NCI-H2107 treated with DMSO at 0.1 percent for 48 hours (cell line): ENCODE data around the gene ADCY4.

Experiments
- DNase-seq: peaks from one replicate; lab custom pipeline; 2025; ENCODE audit not compliant: unreplicated experiment; lab: John Stamatoyannopoulos, UW

The ADCY4 gene

GRCh38 chr14:24317141-24317928 is 17.5 kb downstream of the ADCY4 start:
- no peak for DNase-seq

- no peak for DNase-seq
Observed at GRCh38 chr14:24316597-24316950, 18.3 kb downstream of the ADCY4 start.

GRCh38 chr14:24315807-24316596 is 18.9 kb downstream of the ADCY4 start:
- DNase-seq = no peak

GRCh38 chr14:24315243-24315806 is 19.5 kb downstream of the ADCY4 start:
- DNase-seq = no peak

GRCh38 chr14:24314377-24315193 is 20.3 kb downstream of the ADCY4 start:
- DNase-seq = no peak

- no peak for DNase-seq
Observed at GRCh38 chr14:24313913-24314312, 21.0 kb downstream of the ADCY4 start.

- no peak for DNase-seq
Observed at GRCh38 chr14:24312736-24313507, 21.9 kb downstream of the ADCY4 start.

GRCh38 chr14:24311837-24312615 is 22.8 kb downstream of the ADCY4 start:
- DNase-seq = no peak

GRCh38 chr14:24310646-24311604 is 23.9 kb downstream of the ADCY4 start, which contains the start of gene LTB4R:
Gene LTB4R (plus strand): TSS chr14:24311502. CDS start chr14:24315652, 4,150 bp downstream.
- DNase-seq = peak; percentile 76

GRCh38 chr14:24310265-24310645 is 24.6 kb downstream of the ADCY4 start:
- DNase-seq = no peak

GRCh38 chr14:24309538-24310264 is 25.2 kb downstream of the ADCY4 start, which contains the start of gene LTB4R2:
Gene LTB4R2 (plus strand): TSS chr14:24310140. CDS start chr14:24310665, 525 bp downstream.
- no peak for DNase-seq

GRCh38 chr14:24308342-24309124 is 26.3 kb downstream of the ADCY4 start:
- no peak for DNase-seq

GRCh38 chr14:24307575-24308341 is 27.1 kb downstream of the ADCY4 start, which contains the start of gene CIDEB:
Gene CIDEB (minus strand): TSS chr14:24307977. CDS start chr14:24307858, 119 bp downstream.
- DNase-seq = peak; percentile 25

GRCh38 chr14:24307156-24307574 is 27.7 kb downstream of the ADCY4 start:
- no peak for DNase-seq

GRCh38 chr14:24304019-24304387 is 30.9 kb downstream of the ADCY4 start:
- no peak for DNase-seq
